ENCODE measurements around the gene PEPD.

GRCh38 chr19:33518541-33518940 lies 3.0 kb downstream of the PEPD start:
- TF ChIP-seq POLR2A (IDR thresholded peaks at IDR 0.05), result no peak
- no peak for TF ChIP-seq CTCF (IDR thresholded peaks at IDR 0.05)

Measured in Peyer's patch (tissue), 4 donors.